ENCODE measurements around the gene PRKRIP1.

PRKRIP1 gene

DNA sequence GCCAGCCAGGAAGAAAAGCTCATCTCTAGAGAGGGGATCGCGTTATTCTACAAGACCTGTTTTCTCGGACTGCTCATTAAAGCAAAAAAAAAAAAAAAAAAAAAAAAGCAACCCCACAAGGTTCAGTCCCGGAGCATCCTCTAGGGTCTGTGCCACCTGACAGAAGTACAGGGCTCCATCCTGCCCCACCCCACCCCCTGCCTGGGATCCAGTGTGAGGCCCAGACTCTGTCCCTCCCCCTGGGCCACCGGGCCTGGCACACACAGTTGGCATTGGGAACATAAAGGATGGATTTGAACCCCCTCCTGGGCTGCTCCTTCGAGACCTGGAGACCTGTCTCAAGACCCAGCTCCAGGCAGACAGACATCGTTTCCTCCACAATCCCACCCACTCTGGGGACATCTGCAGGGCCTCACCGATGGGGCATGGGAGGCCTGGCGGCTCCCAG is 37.9 kb downstream of the PRKRIP1 start:
- Histone ChIP-seq H3K36me3 (ENCODE audit: control insufficient read depth, insufficient read depth, low read length) (peaks cover 5% of the 10 kb centered on the region), H3K4me3 (ENCODE audit: low read depth, low read length) (peak overlapping the region; percentile 71), H3K9ac (ENCODE audit: low read depth, low read length) (no peak overlapping the region), H3K4me1 (ENCODE audit: control insufficient read depth, insufficient read depth, low read length) (no peaks in the 10 kb centered on the region), H3K27me3 (ENCODE audit: control insufficient read depth, insufficient read depth, low read length) (no peaks in the 10 kb centered on the region), H3K9me3 (ENCODE audit: control insufficient read depth, insufficient read depth, low read length) (no peaks in the 10 kb centered on the region)

DNA sequence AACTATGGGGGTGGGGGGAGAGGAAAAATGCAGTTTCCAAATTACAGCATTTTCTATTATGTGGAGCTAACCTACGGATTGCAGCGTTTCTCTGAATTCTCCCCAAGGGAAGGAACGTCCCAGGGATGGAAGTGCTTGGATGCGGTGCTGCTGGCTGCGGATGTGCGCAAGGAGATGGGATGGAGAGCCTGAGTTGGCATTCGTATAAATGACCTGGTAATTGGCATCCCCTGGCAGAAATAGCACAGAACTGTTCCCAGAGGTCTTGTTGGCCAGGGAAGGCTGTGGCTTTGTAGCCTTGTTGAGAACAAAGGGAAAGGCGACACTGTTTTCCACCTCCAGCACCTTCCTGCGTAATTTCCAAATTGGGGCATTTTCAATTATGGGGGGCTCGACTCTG is 40.0 kb downstream of the PRKRIP1 start:
- H3K9ac ChIP-seq (ENCODE audit: low read depth, low read length) = no peak overlapping the region
- no peaks in the 10 kb centered on the region for H3K4me1 ChIP-seq (ENCODE audit: control insufficient read depth, insufficient read depth, low read length)
- H3K36me3 ChIP-seq (ENCODE audit: control insufficient read depth, insufficient read depth, low read length) = peaks cover 7% of the 10 kb centered on the region
- H3K4me3 ChIP-seq (ENCODE audit: low read depth, low read length) = no peak overlapping the region
- H3K27me3 ChIP-seq (ENCODE audit: control insufficient read depth, insufficient read depth, low read length) = no peaks in the 10 kb centered on the region
- H3K9me3 ChIP-seq (ENCODE audit: control insufficient read depth, insufficient read depth, low read length) = no peaks in the 10 kb centered on the region

DNA sequence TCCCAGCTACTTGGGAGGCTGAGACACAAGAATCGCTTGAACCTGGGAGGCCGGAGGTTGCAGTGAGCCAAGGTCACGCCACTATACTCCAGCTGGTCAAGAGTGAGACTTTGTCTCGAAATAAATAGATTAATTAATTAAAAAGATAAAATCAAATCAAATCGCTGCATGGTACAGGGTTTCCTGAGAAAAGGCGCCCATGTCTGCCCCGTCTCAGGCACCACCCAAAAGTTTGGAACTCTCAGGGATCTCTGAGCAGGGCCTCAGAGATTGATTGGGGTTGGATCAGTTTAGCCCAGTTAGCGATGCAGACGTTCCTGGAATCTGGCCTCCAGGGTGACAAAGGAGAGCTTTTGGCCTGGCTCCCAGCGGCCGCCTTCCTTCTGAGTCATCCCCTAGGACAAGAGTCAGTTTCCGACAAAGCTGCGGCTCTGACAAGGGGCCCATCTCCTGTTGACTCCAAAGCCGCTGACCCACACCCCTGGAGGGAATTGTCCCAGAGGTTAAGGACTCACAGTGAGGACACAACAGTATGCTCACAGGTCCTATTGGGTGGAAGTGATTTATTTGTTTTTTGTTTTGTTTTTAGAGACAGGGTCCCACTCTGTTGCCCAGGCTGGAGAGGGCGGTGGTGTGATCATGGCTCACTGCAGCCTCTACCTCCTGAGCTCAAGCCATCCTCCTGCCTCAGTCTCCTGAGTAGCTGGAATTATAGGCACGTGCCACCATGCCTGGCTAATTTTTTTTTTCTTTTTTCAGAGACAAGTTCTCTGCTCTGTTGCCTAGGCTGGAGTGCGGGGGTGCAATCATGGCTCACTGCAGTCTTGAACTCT is 44.0 kb downstream of the PRKRIP1 start:
- H3K4me1 ChIP-seq (ENCODE audit: control insufficient read depth, insufficient read depth, low read length) = peaks cover 5% of the 10 kb centered on the region
- H3K36me3 ChIP-seq (ENCODE audit: control insufficient read depth, insufficient read depth, low read length) = peaks cover 7% of the 10 kb centered on the region
- no peak overlapping the region for H3K9ac ChIP-seq (ENCODE audit: low read depth, low read length)
- H3K9me3 ChIP-seq (ENCODE audit: control insufficient read depth, insufficient read depth, low read length) = no peaks in the 10 kb centered on the region
- H3K4me3 ChIP-seq (ENCODE audit: low read depth, low read length) = no peak overlapping the region
- H3K27me3 ChIP-seq (ENCODE audit: control insufficient read depth, insufficient read depth, low read length) = no peaks in the 10 kb centered on the region

DNA sequence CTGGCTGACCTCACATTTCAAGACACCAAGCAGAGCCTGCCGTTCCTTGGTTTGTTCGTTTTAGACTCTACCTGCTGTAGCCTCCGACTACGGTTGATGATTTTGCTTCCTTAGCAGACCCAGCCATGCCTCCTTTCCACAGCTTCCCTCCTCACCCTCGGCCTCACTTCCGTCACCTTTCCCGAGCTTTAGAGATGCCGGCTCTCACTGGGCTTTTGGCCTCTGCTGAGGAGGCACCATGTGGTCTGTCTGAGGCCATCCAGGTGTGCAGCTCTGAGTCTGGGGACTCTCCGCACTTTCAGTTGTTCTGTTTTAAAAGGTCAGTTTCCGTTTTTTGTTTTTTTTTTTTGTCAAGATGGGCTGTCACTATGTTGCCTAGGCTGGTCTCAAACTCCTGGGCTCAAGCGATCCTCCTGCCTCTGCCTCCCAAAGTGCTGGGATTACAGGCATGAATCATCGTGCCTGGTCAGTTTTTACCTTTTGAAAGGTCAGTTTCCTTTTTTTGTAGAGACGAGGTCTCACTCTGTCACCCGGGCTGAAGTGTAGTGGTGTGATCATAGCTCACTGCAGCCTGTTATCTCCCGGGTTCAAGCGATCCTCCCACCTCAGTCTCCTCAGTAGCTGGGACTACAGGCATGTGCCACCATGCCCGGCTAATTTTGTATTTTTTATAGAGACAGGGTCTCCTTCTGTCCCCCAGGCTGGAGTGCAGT is 49.0 kb downstream of the PRKRIP1 start:
- peaks cover 5% of the 10 kb centered on the region for H3K4me1 ChIP-seq (ENCODE audit: control insufficient read depth, insufficient read depth, low read length)
- H3K9me3 ChIP-seq (ENCODE audit: control insufficient read depth, insufficient read depth, low read length) = no peaks in the 10 kb centered on the region
- no peak overlapping the region for H3K4me3 ChIP-seq (ENCODE audit: low read depth, low read length)
- H3K27me3 ChIP-seq (ENCODE audit: control insufficient read depth, insufficient read depth, low read length) = no peaks in the 10 kb centered on the region
- H3K36me3 ChIP-seq (ENCODE audit: control insufficient read depth, insufficient read depth, low read length) = no peaks in the 10 kb centered on the region
- H3K9ac ChIP-seq (ENCODE audit: low read depth, low read length) = no peak overlapping the region

DNA sequence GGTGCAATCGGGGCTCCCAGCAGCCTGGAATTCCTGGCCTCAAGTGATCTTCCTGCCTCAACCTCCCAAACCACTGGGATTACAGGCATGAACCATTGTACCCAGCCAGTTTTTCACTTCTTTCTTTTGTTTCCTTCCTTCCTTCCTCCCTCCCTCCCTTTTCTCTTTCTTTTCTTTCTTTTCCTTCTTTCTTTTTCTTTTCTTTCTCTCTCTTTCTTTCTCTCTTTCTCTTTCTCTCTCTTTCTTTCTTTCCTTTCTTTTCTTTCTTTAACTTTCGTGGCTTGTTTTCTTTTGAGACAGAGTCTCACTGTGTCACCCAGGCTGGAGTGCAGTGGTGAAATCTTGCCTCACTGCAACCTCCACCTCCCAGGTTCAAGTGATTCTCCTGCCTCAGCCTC is 49.5 kb downstream of the PRKRIP1 start:
- Histone ChIP-seq H3K9me3 (ENCODE audit: control insufficient read depth, insufficient read depth, low read length) (no peaks in the 10 kb centered on the region), H3K27me3 (ENCODE audit: control insufficient read depth, insufficient read depth, low read length) (no peaks in the 10 kb centered on the region), H3K9ac (ENCODE audit: low read depth, low read length) (no peak overlapping the region), H3K4me3 (ENCODE audit: low read depth, low read length) (no peak overlapping the region), H3K36me3 (ENCODE audit: control insufficient read depth, insufficient read depth, low read length) (no peaks in the 10 kb centered on the region), H3K4me1 (ENCODE audit: control insufficient read depth, insufficient read depth, low read length) (peaks cover 5% of the 10 kb centered on the region)

DNA sequence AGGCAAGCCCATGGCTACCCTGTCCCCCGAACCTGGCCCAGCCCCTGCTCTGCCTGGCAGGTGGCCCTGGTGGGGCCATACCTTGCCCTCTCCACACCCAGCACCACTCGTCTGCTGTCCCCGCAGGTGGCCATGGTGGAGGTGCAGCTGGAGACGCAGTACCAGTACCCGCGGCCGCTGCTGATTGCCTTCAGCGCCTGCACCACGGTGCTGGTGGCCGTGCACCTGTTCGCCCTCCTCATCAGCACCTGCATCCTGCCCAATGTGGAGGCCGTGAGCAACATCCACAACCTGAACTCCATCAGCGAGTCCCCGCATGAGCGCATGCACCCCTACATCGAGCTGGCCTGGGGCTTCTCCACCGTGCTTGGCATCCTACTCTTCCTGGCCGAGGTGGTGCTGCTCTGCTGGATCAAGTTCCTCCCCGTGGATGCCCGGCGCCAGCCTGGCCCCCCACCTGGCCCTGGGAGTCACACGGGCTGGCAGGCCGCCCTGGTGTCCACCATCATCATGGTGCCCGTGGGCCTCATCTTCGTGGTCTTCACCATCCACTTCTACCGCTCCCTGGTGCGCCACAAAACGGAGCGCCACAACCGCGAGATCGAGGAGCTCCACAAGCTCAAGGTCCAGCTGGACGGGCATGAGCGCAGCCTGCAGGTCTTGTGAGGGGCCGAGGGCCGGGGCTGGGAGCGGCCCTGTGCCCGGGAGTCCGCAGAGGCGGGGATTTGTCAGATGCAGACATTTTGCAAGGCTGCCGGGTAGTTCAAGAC is 50.4 kb downstream of the PRKRIP1 start:
- Histone ChIP-seq H3K9ac (ENCODE audit: low read depth, low read length) (no peak overlapping the region), H3K9me3 (ENCODE audit: control insufficient read depth, insufficient read depth, low read length) (no peaks in the 10 kb centered on the region), H3K4me1 (ENCODE audit: control insufficient read depth, insufficient read depth, low read length) (peaks cover 2% of the 10 kb centered on the region), H3K27me3 (ENCODE audit: control insufficient read depth, insufficient read depth, low read length) (no peaks in the 10 kb centered on the region), H3K36me3 (ENCODE audit: control insufficient read depth, insufficient read depth, low read length) (no peaks in the 10 kb centered on the region), H3K4me3 (ENCODE audit: low read depth, low read length) (no peak overlapping the region)

DNA sequence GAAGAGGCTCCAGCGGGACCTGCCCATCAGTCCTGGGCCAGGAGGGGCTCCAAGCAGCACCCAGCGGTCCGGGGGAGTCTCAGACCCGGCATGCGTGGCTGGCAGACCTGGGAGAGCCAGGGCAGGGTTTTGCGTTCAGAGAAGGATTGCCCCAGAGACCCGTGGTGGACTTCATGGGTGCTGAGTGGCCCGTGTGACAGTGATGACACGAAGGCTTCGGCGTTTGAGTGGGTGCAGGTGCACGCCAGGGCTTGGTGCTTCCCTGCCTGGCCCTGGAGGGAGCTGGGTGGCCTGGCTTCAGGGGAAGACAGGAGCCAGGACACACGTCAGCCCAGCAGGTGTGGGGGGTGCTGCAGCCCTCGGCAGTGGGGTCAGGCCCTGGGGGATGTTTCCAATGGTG is 51.1 kb downstream of the PRKRIP1 start:
- Histone ChIP-seq H3K9me3 (ENCODE audit: control insufficient read depth, insufficient read depth, low read length) (no peaks in the 10 kb centered on the region), H3K4me3 (ENCODE audit: low read depth, low read length) (no peak overlapping the region), H3K36me3 (ENCODE audit: control insufficient read depth, insufficient read depth, low read length) (no peaks in the 10 kb centered on the region), H3K4me1 (ENCODE audit: control insufficient read depth, insufficient read depth, low read length) (no peaks in the 10 kb centered on the region), H3K9ac (ENCODE audit: low read depth, low read length) (no peak overlapping the region), H3K27me3 (ENCODE audit: control insufficient read depth, insufficient read depth, low read length) (no peaks in the 10 kb centered on the region)

DNA sequence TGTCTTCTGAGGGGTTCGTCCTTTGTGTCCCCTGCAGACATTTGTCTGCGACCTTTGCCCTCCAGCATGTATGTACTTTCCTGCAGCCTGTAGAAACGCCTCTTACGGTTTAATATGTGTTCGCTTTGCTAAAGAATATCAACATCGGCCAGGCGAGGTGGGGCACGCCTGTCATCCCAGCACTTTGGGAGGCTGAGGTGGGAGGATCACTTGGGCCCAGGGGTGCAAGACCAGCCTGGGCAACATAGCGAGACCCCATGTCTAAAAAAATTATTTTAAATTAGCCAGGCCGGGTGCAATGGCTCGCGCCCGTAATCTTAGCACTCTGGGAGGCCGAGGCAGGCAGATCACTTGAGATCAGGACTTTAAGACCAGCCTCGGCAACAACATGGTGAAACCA is 53.0 kb downstream of the PRKRIP1 start:
- no peaks in the 10 kb centered on the region for H3K36me3 ChIP-seq (ENCODE audit: control insufficient read depth, insufficient read depth, low read length)
- H3K9ac ChIP-seq (ENCODE audit: low read depth, low read length) = no peak overlapping the region
- H3K9me3 ChIP-seq (ENCODE audit: control insufficient read depth, insufficient read depth, low read length) = no peaks in the 10 kb centered on the region
- no peak overlapping the region for H3K4me3 ChIP-seq (ENCODE audit: low read depth, low read length)
- no peaks in the 10 kb centered on the region for H3K4me1 ChIP-seq (ENCODE audit: control insufficient read depth, insufficient read depth, low read length)
- H3K27me3 ChIP-seq (ENCODE audit: control insufficient read depth, insufficient read depth, low read length) = no peaks in the 10 kb centered on the region

DNA sequence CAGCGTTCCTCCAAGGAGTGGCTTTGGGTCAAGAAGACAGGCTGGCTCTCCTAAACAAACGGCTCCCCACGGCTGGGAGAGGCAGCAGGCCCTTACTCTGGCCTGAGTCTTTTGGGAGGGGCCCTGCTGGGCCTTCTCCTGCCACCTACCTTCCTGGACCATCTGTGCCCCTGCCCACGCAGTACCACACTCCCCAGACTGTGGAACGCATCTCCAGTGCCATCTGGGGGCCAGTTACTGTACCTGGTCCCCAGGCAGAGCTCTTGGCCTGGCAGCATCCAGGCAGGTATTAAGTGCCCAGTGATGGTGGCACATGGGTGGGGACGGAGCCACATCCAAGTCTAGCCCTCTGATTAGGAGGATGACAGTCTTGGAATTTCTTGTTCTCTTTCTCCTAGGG is 54.1 kb downstream of the PRKRIP1 start:
- Histone ChIP-seq H3K4me1 (ENCODE audit: control insufficient read depth, insufficient read depth, low read length) (no peaks in the 10 kb centered on the region), H3K9me3 (ENCODE audit: control insufficient read depth, insufficient read depth, low read length) (no peaks in the 10 kb centered on the region), H3K4me3 (ENCODE audit: low read depth, low read length) (no peak overlapping the region), H3K36me3 (ENCODE audit: control insufficient read depth, insufficient read depth, low read length) (no peaks in the 10 kb centered on the region), H3K27me3 (ENCODE audit: control insufficient read depth, insufficient read depth, low read length) (no peaks in the 10 kb centered on the region), H3K9ac (ENCODE audit: low read depth, low read length) (no peak overlapping the region)

DNA sequence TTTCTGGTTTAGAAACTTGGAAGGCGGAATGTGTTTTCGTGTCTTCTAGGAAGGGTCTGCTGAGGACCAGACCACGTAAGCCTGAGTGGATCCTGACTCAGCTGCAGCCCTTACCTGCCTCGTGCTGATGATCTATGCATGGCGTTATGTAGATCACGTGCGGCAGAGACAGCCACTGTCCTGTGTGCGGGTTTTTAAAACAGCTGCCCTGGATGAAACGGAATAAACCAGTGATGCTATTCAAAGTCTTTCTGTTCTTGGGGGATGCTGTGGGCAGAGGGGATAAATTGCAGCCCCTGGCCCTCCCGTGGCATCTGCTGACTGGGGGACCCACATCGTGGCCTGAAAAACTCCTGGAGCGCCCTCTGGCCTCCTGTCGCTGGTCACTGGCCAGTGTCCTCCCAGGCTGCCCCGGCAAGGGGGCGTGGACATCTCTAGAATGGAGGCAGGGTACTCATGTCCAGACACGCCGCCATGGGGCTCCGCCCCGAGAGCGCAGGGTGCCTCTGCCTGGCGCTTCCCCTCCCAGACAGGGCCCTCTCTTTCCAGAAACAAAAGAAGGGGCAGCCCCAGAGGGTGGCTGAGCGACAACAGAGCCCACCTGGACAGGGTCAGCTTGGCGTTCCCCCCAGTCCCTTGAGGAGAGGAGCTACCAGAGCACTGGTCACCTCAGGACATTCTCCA is 55.4 kb downstream of the PRKRIP1 start:
- no peaks in the 10 kb centered on the region for H3K9me3 ChIP-seq (ENCODE audit: control insufficient read depth, insufficient read depth, low read length)
- no peak overlapping the region for H3K4me3 ChIP-seq (ENCODE audit: low read depth, low read length)
- no peaks in the 10 kb centered on the region for H3K27me3 ChIP-seq (ENCODE audit: control insufficient read depth, insufficient read depth, low read length)
- H3K36me3 ChIP-seq (ENCODE audit: control insufficient read depth, insufficient read depth, low read length) = peaks cover 2% of the 10 kb centered on the region
- no peak overlapping the region for H3K9ac ChIP-seq (ENCODE audit: low read depth, low read length)
- H3K4me1 ChIP-seq (ENCODE audit: control insufficient read depth, insufficient read depth, low read length) = no peaks in the 10 kb centered on the region

DNA sequence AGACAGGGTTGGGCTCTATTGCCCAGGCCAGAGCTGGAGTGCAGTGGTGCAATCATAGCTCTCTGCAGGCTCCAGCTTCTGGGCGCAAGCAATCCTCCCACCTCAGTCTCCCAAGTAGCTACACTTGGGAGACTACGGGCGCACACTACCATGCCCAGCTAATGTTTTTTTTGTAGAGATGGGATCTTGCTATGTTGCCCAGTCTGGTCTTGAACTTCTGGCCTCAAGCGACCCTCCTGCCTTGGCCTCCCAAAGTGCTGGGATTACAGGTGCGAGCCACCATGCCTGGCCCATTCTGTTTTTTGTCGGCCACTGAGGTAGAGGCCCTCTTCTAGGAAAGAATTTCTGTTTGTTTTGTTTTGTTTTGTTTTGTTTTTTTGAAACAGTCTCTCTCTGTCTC is 56.3 kb downstream of the PRKRIP1 start:
- Histone ChIP-seq H3K36me3 (ENCODE audit: control insufficient read depth, insufficient read depth, low read length) (peaks cover 6% of the 10 kb centered on the region), H3K9me3 (ENCODE audit: control insufficient read depth, insufficient read depth, low read length) (no peaks in the 10 kb centered on the region), H3K4me1 (ENCODE audit: control insufficient read depth, insufficient read depth, low read length) (no peaks in the 10 kb centered on the region), H3K4me3 (ENCODE audit: low read depth, low read length) (no peak overlapping the region), H3K9ac (ENCODE audit: low read depth, low read length) (no peak overlapping the region), H3K27me3 (ENCODE audit: control insufficient read depth, insufficient read depth, low read length) (no peaks in the 10 kb centered on the region)

Data from iPS-15b (cell line).